ENCODE data around the gene LGALS3BP. TPM values are rescaled to one million over a fixed set of nuclear protein-coding genes. Genes with fewer than 3 reads are reported as not detected.

Gene LGALS3BP
- total RNA-seq, 3 donors from 2014 or later: 14.5 to 32.1 (median 29.9) TPM

- Mint-ChIP-seq H3K9me3 (no peaks in the 10 kb centered on the region), H3K4me3 (no peak overlapping the region), H3K27me3 (ENCODE audit: low read depth) (peaks cover 24% of the 10 kb centered on the region), H3K36me3 (ENCODE audit: insufficient read depth) (no peaks in the 10 kb centered on the region), H3K4me1 (ENCODE audit: low read depth) (peaks cover 5% of the 10 kb centered on the region)
- ATAC-seq (peak; percentile 39 to 40), DNase-seq (peak; percentile 40)
These were observed 40.2 kb upstream of the LGALS3BP start for GRCh38 chr17:79019632-79020584.

DNA sequence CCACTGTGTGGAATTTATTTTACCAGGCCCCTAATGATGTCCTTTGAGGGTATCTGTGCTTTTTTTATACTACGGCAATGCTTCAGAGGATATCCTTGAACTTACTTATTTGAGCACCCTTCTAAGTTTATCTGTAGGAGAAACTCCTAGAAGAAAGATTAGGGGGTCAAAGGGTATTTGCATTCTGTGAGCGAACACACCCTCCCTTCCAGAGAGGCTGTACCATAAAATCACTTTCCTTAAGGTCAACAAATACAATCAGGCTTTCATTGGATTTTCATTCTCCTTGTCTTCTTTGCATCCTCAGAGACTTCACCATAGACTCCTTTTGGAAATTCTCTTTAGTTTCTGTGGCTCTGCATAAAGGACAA, 39.5 kb upstream of the LGALS3BP start:
- Mint-ChIP-seq H3K9me3 (no peaks in the 10 kb centered on the region), H3K4me3 (no peak overlapping the region), H3K4me1 (ENCODE audit: low read depth) (peaks cover 3% of the 10 kb centered on the region)

DNA sequence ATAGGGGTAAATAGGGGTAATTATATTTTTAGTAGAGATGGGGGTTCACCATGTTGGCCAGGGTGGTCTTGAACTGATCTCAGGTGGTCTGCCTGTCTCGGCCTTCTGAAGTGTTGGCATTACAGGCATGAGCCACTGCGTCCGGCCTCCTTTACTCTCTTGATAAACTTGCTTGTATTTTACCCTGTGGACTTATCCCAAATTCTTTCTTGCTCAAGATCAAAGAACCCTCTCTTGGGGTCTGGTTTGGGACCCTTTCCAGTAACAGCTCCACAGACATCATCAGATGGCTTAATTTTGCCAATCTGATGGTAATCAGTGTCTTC, 38.6 kb upstream of the LGALS3BP start:
- no peaks in the 10 kb centered on the region for H3K36me3 Mint-ChIP-seq (ENCODE audit: insufficient read depth)
- peaks cover 3% of the 10 kb centered on the region for H3K9me3 Mint-ChIP-seq

More for the DNA sequence above, 39.5 kb upstream of the LGALS3BP start:
- no peak for ATAC-seq
- Mint-ChIP-seq H3K36me3 (ENCODE audit: insufficient read depth) (no peaks in the 10 kb centered on the region), H3K27me3 (ENCODE audit: low read depth) (peaks cover 24% of the 10 kb centered on the region)
- DNase-seq: no peak

GRCh38 chr17:79017546-79018369, 38.0 kb upstream of the LGALS3BP start:
- ATAC-seq: no peak
- no peaks in the 10 kb centered on the region for H3K4me1 Mint-ChIP-seq (ENCODE audit: low read depth)
- H3K4me3 Mint-ChIP-seq: no peak overlapping the region
- peaks cover 13% of the 10 kb centered on the region for H3K27me3 Mint-ChIP-seq (ENCODE audit: low read depth)
- DNase-seq: no peak
- H3K9me3 Mint-ChIP-seq: peaks cover 3% of the 10 kb centered on the region
- H3K36me3 Mint-ChIP-seq (ENCODE audit: insufficient read depth): no peaks in the 10 kb centered on the region

More for the DNA sequence above, 38.6 kb upstream of the LGALS3BP start:
- no peaks in the 10 kb centered on the region for H3K4me1 Mint-ChIP-seq (ENCODE audit: low read depth)
- no peak overlapping the region for H3K4me3 Mint-ChIP-seq
- no peak for ATAC-seq
- peaks cover 18% of the 10 kb centered on the region for H3K27me3 Mint-ChIP-seq (ENCODE audit: low read depth)
- no peak for DNase-seq

DNA sequence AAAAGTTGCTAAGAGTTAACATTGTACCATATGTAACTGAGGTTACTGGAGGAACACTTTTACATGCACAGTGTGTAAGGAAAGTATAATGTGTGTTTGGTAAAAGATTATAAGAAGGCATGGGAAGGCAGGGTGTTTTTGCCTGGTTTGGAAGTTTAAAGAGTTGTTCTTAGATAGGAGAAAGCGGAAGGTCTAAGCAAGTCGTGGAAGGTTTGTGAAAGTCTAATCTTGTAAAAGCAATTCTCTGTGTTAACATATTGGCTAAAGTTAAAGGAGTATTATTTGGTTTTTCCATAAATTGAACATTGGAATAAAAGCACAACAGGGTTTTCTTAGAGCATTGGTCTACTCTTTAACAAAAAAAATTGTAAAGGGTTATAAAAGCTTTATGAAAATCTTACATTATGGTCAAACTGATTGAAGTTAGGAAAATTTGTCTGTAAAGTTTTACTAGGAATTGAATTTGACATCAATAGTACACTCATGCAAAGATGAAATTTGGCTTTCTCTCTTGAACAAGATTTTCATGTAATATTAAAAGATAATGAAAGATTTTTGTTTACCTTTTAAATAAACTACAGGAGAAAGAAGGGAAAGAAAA, 34.5 kb upstream of the LGALS3BP start:
- no peaks in the 10 kb centered on the region for H3K36me3 Mint-ChIP-seq (ENCODE audit: insufficient read depth)
- H3K27me3 Mint-ChIP-seq (ENCODE audit: low read depth): peaks cover 13% of the 10 kb centered on the region
- H3K4me1 Mint-ChIP-seq (ENCODE audit: low read depth): peaks cover 10% of the 10 kb centered on the region

DNA sequence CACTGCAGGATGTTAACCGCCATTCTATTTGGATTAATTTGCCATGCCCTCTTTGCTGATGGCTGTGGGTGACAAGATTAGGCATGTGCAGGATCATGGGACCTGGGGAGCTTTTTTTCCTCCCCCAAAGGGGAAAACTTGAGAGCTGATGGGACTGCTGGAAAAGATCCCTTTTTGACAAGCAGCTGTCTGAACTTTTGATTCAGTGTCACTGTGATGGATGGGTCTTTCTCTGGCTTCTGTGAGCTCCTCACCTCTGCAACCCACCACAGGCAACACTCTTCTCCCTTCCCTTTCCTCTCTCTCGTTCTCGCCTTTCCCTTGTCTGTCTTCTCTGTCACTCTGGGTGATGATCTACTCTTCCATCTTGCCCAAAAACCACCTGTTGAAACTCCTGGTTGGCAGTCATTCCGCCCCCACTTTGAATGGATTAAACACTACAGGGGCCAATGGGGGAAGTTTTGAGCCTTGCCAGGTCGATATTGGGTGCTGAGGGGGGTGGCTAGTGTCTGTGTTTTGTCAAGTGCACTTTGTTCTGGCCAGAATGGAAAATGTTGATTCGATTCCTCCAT, 32.9 kb upstream of the LGALS3BP start:
- ATAC-seq (no peak), DNase-seq (no peak)
- Mint-ChIP-seq H3K4me3 (no peak overlapping the region), H3K9me3 (peaks cover 3% of the 10 kb centered on the region), H3K36me3 (ENCODE audit: insufficient read depth) (peaks cover 2% of the 10 kb centered on the region), H3K4me1 (ENCODE audit: low read depth) (peaks cover 23% of the 10 kb centered on the region), H3K27me3 (ENCODE audit: low read depth) (peaks cover 4% of the 10 kb centered on the region)

More for the DNA sequence above, 34.5 kb upstream of the LGALS3BP start:
- no peak overlapping the region for H3K4me3 Mint-ChIP-seq
- no peak for ATAC-seq
- peaks cover 3% of the 10 kb centered on the region for H3K9me3 Mint-ChIP-seq
- DNase-seq: no peak

- DNase-seq: no peak
- no peak for ATAC-seq
- Mint-ChIP-seq H3K4me1 (ENCODE audit: low read depth) (peaks cover 33% of the 10 kb centered on the region), H3K36me3 (ENCODE audit: insufficient read depth) (peaks cover 2% of the 10 kb centered on the region), H3K9me3 (peaks cover 3% of the 10 kb centered on the region), H3K4me3 (peak overlapping the region; percentile 68), H3K27me3 (ENCODE audit: low read depth) (no peaks in the 10 kb centered on the region)
These were observed 31.9 kb upstream of the LGALS3BP start for GRCh38 chr17:79011451-79012147.

DNA sequence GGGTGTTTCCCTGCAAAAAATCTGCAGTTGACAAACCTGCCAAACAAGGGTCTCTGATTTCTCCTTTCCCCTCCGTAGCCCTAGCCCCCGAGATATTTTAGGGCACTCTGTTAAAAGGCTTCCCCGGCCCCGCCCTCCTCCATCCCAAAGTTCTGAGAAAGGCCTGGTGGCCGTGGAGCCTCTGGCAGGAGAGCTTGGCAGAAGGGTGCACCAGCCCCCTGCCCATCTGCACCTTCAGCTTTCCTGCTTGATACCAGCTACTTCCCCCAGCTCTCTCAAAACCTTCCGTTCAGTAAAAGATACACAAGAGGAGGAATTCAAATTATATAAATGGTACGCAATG, 30.6 kb upstream of the LGALS3BP start:
- peaks cover 2% of the 10 kb centered on the region for H3K36me3 Mint-ChIP-seq (ENCODE audit: insufficient read depth)
- peak overlapping the region; percentile 91 for H3K4me3 Mint-ChIP-seq
- no peaks in the 10 kb centered on the region for H3K27me3 Mint-ChIP-seq (ENCODE audit: low read depth)
- DNase-seq (no peak), ATAC-seq (no peak)
- peaks cover 47% of the 10 kb centered on the region for H3K4me1 Mint-ChIP-seq (ENCODE audit: low read depth)
- H3K9me3 Mint-ChIP-seq: peaks cover 3% of the 10 kb centered on the region

- peaks cover 2% of the 10 kb centered on the region for H3K36me3 Mint-ChIP-seq (ENCODE audit: insufficient read depth)
- peaks cover 3% of the 10 kb centered on the region for H3K9me3 Mint-ChIP-seq
- H3K4me3 Mint-ChIP-seq: peak within 1 kb of the TSS; percentile 91
- peak; percentile 96 for ATAC-seq
- no peaks in the 10 kb centered on the region for H3K27me3 Mint-ChIP-seq (ENCODE audit: low read depth)
- H3K4me1 Mint-ChIP-seq (ENCODE audit: low read depth): peaks cover 48% of the 10 kb centered on the region
- peak; percentile 76 for DNase-seq
These were observed 29.9 kb upstream of the LGALS3BP start, which contains the start of gene CANT1 for GRCh38 chr17:79009397-79010303. CANT1 (minus strand) TSS chr17:79009764; CDS start chr17:78997622, 12,142 bp downstream.

- no peaks in the 10 kb centered on the region for H3K27me3 Mint-ChIP-seq (ENCODE audit: low read depth)
- DNase-seq (no peak), ATAC-seq (peak in 1 of 2 donors; percentile 32)
- H3K36me3 Mint-ChIP-seq (ENCODE audit: insufficient read depth): peaks cover 2% of the 10 kb centered on the region
- H3K4me3 Mint-ChIP-seq: peak overlapping the region; percentile 87
- peaks cover 48% of the 10 kb centered on the region for H3K4me1 Mint-ChIP-seq (ENCODE audit: low read depth)
- no peaks in the 10 kb centered on the region for H3K9me3 Mint-ChIP-seq
These were observed 29.1 kb upstream of the LGALS3BP start for GRCh38 chr17:79008666-79009387.

- no peaks in the 10 kb centered on the region for H3K9me3 Mint-ChIP-seq
- no peak for DNase-seq
These were observed 28.0 kb upstream of the LGALS3BP start for GRCh38 chr17:79007504-79008381.

More at GRCh38 chr17:79007504-79008381, 28.0 kb upstream of the LGALS3BP start:
- H3K4me1 Mint-ChIP-seq (ENCODE audit: low read depth): peaks cover 54% of the 10 kb centered on the region
- H3K27me3 Mint-ChIP-seq (ENCODE audit: low read depth): no peaks in the 10 kb centered on the region
- ATAC-seq: no peak
- H3K4me3 Mint-ChIP-seq: peak overlapping the region; percentile 87
- H3K36me3 Mint-ChIP-seq (ENCODE audit: insufficient read depth): peaks cover 3% of the 10 kb centered on the region
